Natural killer cell treated with Interleukin-12 subunit alpha and Interleukin-12 subunit beta and Interleukin-15 and Interleukin-18, amount 100 ng/mL, for 72 hours (primary cell): ENCODE results near the gene C6orf120. TPM values are rescaled to one million over a fixed set of nuclear protein-coding genes. Genes with fewer than 3 reads are reported as not detected.

Experiments
- ATAC-seq, 2 donors: fragments of 150-1000 bp; cut with Tn5 transposase in 1 of 2; sonication (Bioruptor Pico), chemical (Tn5 transposase) in 1 of 2; 2 replicates each; pipeline ENCODE4 v1.10.0; 2021
- DNase-seq: peaks from one replicate; pipeline ENCODE4 v3.0.0; 2022; ENCODE audit warnings: low spot score
- H3K27ac Mint-ChIP-seq, 2 donors: 1 replicate in 1 of 2; 2 replicates in 1 of 2; pipeline ENCODE4 v1.8.0; 2022; ENCODE audit warnings: mixed read lengths in 2 of 2, mild to moderate bottlenecking in 1 of 2, moderate library complexity in 1 of 2
- H3K27me3 Mint-ChIP-seq, 2 donors: 1 replicate in 1 of 2; 2 replicates in 1 of 2; pipeline ENCODE4 v1.8.0; 2022; ENCODE audit warnings: mixed read lengths in 2 of 2
- H3K36me3 Mint-ChIP-seq: one replicate; pipeline ENCODE4 v1.8.0; 2022; ENCODE audit warnings: mixed read lengths
- H3K4me1 Mint-ChIP-seq, 2 donors: 1 replicate in 1 of 2; 2 replicates in 1 of 2; pipeline ENCODE4 v1.8.0; 2022; ENCODE audit warnings: low read depth in 2 of 2, mixed read lengths in 2 of 2, mild to moderate bottlenecking in 1 of 2
- H3K4me3 Mint-ChIP-seq: one replicate; pipeline ENCODE4 v1.8.0; 2022; ENCODE audit warnings: mixed read lengths
- H3K9me3 Mint-ChIP-seq: 2 replicates; pipeline ENCODE4 v1.8.0; 2022; ENCODE audit warnings: mixed read lengths
- total RNA-seq, 2 donors: library from RNA; stranded (reverse); gene quantifications; one replicate each; pipeline ENCODE4 v1.2.3, GENCODE V29; 2022

C6orf120 gene
- 10 to 100 TPM; 18.8 to 20.0 TPM for total RNA-seq

GRCh38 chr6:169701954-169702839 lies at the start of gene C6orf120, which contains the start of gene WDR27:
TSS of gene C6orf120 (plus strand) at chr6:169702126. CDS start at chr6:169702460, 334 bp downstream.
TSS of gene WDR27 (minus strand) at chr6:169702029. CDS start at chr6:169689005, 13,024 bp downstream.
- Mint-ChIP-seq H3K4me3 (peak within 1 kb of the TSS; percentile 94), H3K27me3 (no peaks in the 10 kb centered on the region), H3K4me1 (peaks cover 37 to 49% of the 10 kb centered on the region in 2 donors), H3K36me3 (no peaks in the 10 kb centered on the region), H3K9me3 (no peaks in the 10 kb centered on the region), H3K27ac (peak within 1 kb of the TSS; percentile 89 to 92)
- peak; percentile 97 for ATAC-seq
- DNase-seq = peak; percentile 99

GRCh38 chr6:169652896-169653295 lies 49.0 kb upstream of the C6orf120 start:
- Mint-ChIP-seq H3K27me3 (no peaks in the 10 kb centered on the region), H3K9me3 (no peaks in the 10 kb centered on the region), H3K4me1 (peaks cover 0 to 8% of the 10 kb centered on the region in 2 donors), H3K4me3 (no peak overlapping the region), H3K36me3 (peaks cover 3% of the 10 kb centered on the region), H3K27ac (no peak overlapping the region)
- DNase-seq (no peak), ATAC-seq (no peak)

- DNase-seq (no peak), ATAC-seq (no peak)
- H3K4me3 Mint-ChIP-seq = peak overlapping the region; percentile 87
- peak overlapping the region; percentile 48 to 87 for H3K27ac Mint-ChIP-seq
- peaks cover 4% of the 10 kb centered on the region for H3K36me3 Mint-ChIP-seq
- peaks cover 0 to 8% of the 10 kb centered on the region in 2 donors for H3K4me1 Mint-ChIP-seq
- H3K9me3 Mint-ChIP-seq = no peaks in the 10 kb centered on the region
- no peaks in the 10 kb centered on the region for H3K27me3 Mint-ChIP-seq
These were observed 48.2 kb upstream of the C6orf120 start for GRCh38 chr6:169653691-169654090.

GRCh38 chr6:169654598-169655391 lies 47.1 kb upstream of the C6orf120 start:
- ATAC-seq (peak; percentile 94 to 96), DNase-seq (peak; percentile 71)
- H3K27me3 Mint-ChIP-seq = no peaks in the 10 kb centered on the region
- H3K9me3 Mint-ChIP-seq = no peaks in the 10 kb centered on the region
- peak overlapping the region; percentile 48 to 87 for H3K27ac Mint-ChIP-seq
- H3K4me1 Mint-ChIP-seq = peaks cover 0 to 8% of the 10 kb centered on the region in 2 donors
- H3K4me3 Mint-ChIP-seq = peak overlapping the region; percentile 87
- peaks cover 4% of the 10 kb centered on the region for H3K36me3 Mint-ChIP-seq

- ATAC-seq (no peak), DNase-seq (no peak)
- Mint-ChIP-seq H3K4me3 (no peak overlapping the region), H3K4me1 (peaks cover 0 to 8% of the 10 kb centered on the region in 2 donors), H3K9me3 (no peaks in the 10 kb centered on the region), H3K36me3 (peaks cover 4% of the 10 kb centered on the region), H3K27me3 (no peaks in the 10 kb centered on the region), H3K27ac (no peak overlapping the region)
These were observed 45.2 kb upstream of the C6orf120 start for GRCh38 chr6:169656546-169657283.

- H3K4me1 Mint-ChIP-seq = peaks cover 0 to 8% of the 10 kb centered on the region in 2 donors
- no peaks in the 10 kb centered on the region for H3K27me3 Mint-ChIP-seq
- peaks cover 4% of the 10 kb centered on the region for H3K36me3 Mint-ChIP-seq
- H3K9me3 Mint-ChIP-seq = no peaks in the 10 kb centered on the region
- no peak for DNase-seq
- no peak overlapping the region for H3K27ac Mint-ChIP-seq
- no peak for ATAC-seq
- H3K4me3 Mint-ChIP-seq = no peak overlapping the region
These were observed 44.7 kb upstream of the C6orf120 start for GRCh38 chr6:169657284-169657610.

GRCh38 chr6:169659820-169660610 lies 41.9 kb upstream of the C6orf120 start:
- peaks cover 12% of the 10 kb centered on the region for H3K36me3 Mint-ChIP-seq
- DNase-seq (no peak), ATAC-seq (no peak)
- no peaks in the 10 kb centered on the region for H3K9me3 Mint-ChIP-seq
- peaks cover 0 to 2% of the 10 kb centered on the region in 2 donors for H3K4me1 Mint-ChIP-seq
- no peaks in the 10 kb centered on the region for H3K27me3 Mint-ChIP-seq
- H3K27ac Mint-ChIP-seq = no peak overlapping the region
- no peak overlapping the region for H3K4me3 Mint-ChIP-seq

GRCh38 chr6:169660751-169661390 lies 41.1 kb upstream of the C6orf120 start:
- peaks cover 12% of the 10 kb centered on the region for H3K36me3 Mint-ChIP-seq
- no peak for DNase-seq
- H3K27ac Mint-ChIP-seq = no peak overlapping the region
- H3K4me1 Mint-ChIP-seq = no peaks in the 10 kb centered on the region
- no peak overlapping the region for H3K4me3 Mint-ChIP-seq
- no peak for ATAC-seq
- no peaks in the 10 kb centered on the region for H3K27me3 Mint-ChIP-seq
- no peaks in the 10 kb centered on the region for H3K9me3 Mint-ChIP-seq

GRCh38 chr6:169661391-169661756 lies 40.6 kb upstream of the C6orf120 start:
- Mint-ChIP-seq H3K27me3 (no peaks in the 10 kb centered on the region), H3K4me3 (no peak overlapping the region), H3K36me3 (peaks cover 12% of the 10 kb centered on the region), H3K4me1 (no peaks in the 10 kb centered on the region), H3K9me3 (no peaks in the 10 kb centered on the region), H3K27ac (no peak overlapping the region)
- no peak for ATAC-seq
- no peak for DNase-seq

- no peak overlapping the region for H3K4me3 Mint-ChIP-seq
These were observed 38.5 kb upstream of the C6orf120 start for GRCh38 chr6:169663468-169663867.

GRCh38 chr6:169664227-169664626 lies 37.7 kb upstream of the C6orf120 start:
- Mint-ChIP-seq H3K9me3 (no peaks in the 10 kb centered on the region), H3K4me1 (peaks cover 0 to under 1% of the 10 kb centered on the region in 2 donors), H3K36me3 (peaks cover 8% of the 10 kb centered on the region), H3K27ac (no peak overlapping the region), H3K27me3 (no peaks in the 10 kb centered on the region), H3K4me3 (no peak overlapping the region)
- ATAC-seq (no peak), DNase-seq (no peak)

More at GRCh38 chr6:169663468-169663867, 38.5 kb upstream of the C6orf120 start:
- Mint-ChIP-seq H3K27me3 (no peaks in the 10 kb centered on the region), H3K4me1 (no peaks in the 10 kb centered on the region), H3K27ac (no peak overlapping the region), H3K36me3 (peaks cover 8% of the 10 kb centered on the region), H3K9me3 (no peaks in the 10 kb centered on the region)
- ATAC-seq (no peak), DNase-seq (no peak)

GRCh38 chr6:169665289-169665688 lies 36.6 kb upstream of the C6orf120 start:
- H3K27me3 Mint-ChIP-seq = no peaks in the 10 kb centered on the region
- DNase-seq (no peak), ATAC-seq (no peak)
- H3K27ac Mint-ChIP-seq = no peak overlapping the region
- H3K36me3 Mint-ChIP-seq = peaks cover 8% of the 10 kb centered on the region
- no peak overlapping the region for H3K4me3 Mint-ChIP-seq
- H3K4me1 Mint-ChIP-seq = peaks cover 3 to 9% of the 10 kb centered on the region in 2 donors
- no peaks in the 10 kb centered on the region for H3K9me3 Mint-ChIP-seq
